Fibroblast of pulmonary artery (primary cell): Measurements from ENCODE around the gene IDE.
"Not testable (repeated sequence)": the region's sequence is repeated elsewhere in the genome, so short reads cannot be mapped to it uniquely, and the experiment has no call there.

Source experiments
- DNase-seq: peaks from one replicate; pipeline ENCODE4 v3.0.0-alpha.2; 2010; ENCODE audit warnings: low read depth
- H3K4me3 ChIP-seq: replicated peaks from 2 replicates; pipeline ENCODE4 v1.5.1; 2011; ENCODE audit warnings: low read depth, mild to moderate bottlenecking, control low read depth, low read length, moderate library complexity
- TF ChIP-seq, protein P1 (sequence below): IDR thresholded peaks from 2 replicates; pipeline ENCODE4 v1.5.1; 2011; ENCODE audit warnings: mild to moderate bottlenecking, control low read depth, low read length, inconsistent platforms; ENCODE audit errors: missing control alignments

The IDE gene

DNA sequence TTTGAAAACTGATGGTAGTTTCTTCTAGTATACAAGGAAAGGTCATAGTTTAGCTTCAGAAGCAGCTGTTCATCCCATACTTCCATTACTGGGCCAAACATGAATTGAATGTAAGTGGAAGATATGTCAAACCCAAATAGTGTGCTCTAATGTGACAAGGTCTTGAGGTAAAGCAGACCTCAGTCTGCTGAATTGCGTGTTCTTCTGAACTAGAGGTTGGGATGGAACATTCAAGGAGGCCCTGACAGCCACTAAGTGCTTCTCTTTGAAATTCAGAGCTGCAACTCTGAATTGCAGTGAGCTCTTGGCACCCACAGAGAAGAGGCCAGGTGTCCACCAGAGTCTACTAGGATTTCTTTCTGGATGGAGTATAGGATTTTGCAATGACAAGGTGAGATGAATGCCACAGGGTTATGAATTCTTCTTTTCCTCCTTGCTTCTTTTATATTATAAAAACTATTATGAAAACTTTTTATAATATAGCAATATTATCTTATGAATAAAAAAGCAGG, 98.5 kb downstream of the IDE start:
- TF ChIP-seq, protein P1, sequence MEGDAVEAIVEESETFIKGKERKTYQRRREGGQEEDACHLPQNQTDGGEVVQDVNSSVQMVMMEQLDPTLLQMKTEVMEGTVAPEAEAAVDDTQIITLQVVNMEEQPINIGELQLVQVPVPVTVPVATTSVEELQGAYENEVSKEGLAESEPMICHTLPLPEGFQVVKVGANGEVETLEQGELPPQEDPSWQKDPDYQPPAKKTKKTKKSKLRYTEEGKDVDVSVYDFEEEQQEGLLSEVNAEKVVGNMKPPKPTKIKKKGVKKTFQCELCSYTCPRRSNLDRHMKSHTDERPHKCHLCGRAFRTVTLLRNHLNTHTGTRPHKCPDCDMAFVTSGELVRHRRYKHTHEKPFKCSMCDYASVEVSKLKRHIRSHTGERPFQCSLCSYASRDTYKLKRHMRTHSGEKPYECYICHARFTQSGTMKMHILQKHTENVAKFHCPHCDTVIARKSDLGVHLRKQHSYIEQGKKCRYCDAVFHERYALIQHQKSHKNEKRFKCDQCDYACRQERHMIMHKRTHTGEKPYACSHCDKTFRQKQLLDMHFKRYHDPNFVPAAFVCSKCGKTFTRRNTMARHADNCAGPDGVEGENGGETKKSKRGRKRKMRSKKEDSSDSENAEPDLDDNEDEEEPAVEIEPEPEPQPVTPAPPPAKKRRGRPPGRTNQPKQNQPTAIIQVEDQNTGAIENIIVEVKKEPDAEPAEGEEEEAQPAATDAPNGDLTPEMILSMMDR, result no peak
- no peak overlapping the region for H3K4me3 ChIP-seq
- DNase-seq, result no peak

- no peak overlapping the region for H3K4me3 ChIP-seq
- DNase-seq, result no peak
- TF ChIP-seq, protein P1, result no peak
Observed at GRCh38 chr10:92470026-92470425, 103.9 kb downstream of the IDE start.

GRCh38 chr10:92464364-92464763, 109.5 kb downstream of the IDE start:
- no peak for DNase-seq
- H3K4me3 ChIP-seq, result no peak overlapping the region
- TF ChIP-seq, protein P1, result no peak

- DNase-seq, result no peak
- no peak overlapping the region for H3K4me3 ChIP-seq
- TF ChIP-seq, protein P1, result no peak
Observed at GRCh38 chr10:92463582-92463981, 110.3 kb downstream of the IDE start.

DNA sequence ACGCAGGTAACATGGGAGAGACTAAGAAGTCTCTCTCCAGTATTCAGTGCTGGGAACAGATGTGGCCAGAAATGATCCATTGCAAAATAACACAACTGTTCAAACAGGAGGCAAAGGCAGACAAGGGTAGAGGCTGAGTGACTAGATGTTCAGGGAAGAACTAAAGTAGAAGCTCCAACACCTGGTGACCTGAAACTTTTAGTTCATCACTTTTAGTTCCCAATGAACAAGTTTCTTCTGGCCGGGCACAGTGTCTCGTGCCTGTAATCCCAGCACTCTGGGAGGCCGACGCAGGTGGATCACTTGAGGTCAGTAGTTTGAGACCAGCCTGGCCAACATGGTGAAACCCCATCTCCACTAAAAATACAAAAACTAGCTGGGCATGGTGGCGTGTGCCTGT, 118.9 kb downstream of the IDE start:
- not testable (repeated sequence) for DNase-seq

DNA sequence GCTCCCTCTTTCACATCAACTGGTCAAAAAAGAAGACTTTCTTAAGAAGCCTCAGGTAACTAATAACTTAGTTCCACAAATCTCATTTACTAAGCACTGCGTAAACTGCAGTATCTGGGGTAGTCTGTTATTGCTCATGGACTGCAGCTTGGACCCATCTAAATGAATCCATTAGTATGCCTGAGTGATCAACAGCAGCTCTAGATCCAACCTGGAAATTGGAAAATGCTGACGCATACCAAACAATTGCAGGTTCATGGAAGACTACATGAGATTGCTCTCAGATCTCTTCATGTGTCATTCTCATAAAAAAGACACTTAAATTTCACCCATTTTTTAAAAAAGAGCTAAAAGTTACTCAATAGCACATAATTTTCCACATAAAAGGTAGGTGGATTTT, 121.6 kb downstream of the IDE start:
- TF ChIP-seq, protein P1, result no peak
- DNase-seq, result no peak
- H3K4me3 ChIP-seq, result no peak overlapping the region

More for the DNA sequence above, 118.9 kb downstream of the IDE start:
- not testable (repeated sequence) for H3K4me3 ChIP-seq

DNA sequence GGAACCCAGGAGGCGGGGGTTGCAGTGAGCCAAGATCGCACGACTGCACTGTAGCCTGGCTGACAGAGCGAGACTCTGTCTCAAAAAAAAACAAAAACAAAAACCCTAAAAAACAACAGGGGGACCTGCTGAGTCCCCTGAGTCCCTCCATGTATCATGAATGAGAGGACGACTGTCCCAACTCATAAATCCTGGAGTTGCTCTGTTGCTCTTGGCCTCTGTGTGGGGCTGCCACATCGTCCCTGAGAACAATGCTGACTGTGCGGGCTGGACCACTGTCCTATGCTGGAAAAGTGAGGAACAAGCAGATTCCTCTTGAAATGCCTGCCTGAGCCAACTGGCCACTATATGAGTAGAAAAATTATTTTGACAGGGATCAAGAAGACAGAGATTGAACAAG, 122.5 kb downstream of the IDE start:
- TF ChIP-seq, protein P1, result no peak
- no peak overlapping the region for H3K4me3 ChIP-seq
- DNase-seq, result no peak
